ENCODE measurements around the gene TM4SF20.

DNA sequence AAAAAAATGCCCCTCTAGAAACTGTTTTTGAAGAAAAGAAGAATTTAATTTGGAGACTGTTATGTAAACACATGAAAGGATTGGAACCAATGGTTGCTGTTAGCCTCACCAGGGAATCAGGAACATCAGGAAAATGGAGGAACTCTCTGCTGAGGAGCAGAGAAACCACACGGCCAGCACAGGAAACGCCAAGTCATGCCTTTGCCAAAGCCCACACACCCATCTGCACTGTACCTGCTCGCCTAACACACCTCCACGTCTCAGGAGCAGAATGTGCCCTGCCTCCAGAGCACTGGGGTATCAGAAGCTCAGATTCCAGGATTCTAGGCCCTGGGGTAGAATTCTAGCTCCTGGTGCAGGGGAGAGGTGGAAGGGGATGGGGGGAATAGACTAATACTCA is 18.5 kb upstream of the TM4SF20 start:
- TF ChIP-seq, protein P1, sequence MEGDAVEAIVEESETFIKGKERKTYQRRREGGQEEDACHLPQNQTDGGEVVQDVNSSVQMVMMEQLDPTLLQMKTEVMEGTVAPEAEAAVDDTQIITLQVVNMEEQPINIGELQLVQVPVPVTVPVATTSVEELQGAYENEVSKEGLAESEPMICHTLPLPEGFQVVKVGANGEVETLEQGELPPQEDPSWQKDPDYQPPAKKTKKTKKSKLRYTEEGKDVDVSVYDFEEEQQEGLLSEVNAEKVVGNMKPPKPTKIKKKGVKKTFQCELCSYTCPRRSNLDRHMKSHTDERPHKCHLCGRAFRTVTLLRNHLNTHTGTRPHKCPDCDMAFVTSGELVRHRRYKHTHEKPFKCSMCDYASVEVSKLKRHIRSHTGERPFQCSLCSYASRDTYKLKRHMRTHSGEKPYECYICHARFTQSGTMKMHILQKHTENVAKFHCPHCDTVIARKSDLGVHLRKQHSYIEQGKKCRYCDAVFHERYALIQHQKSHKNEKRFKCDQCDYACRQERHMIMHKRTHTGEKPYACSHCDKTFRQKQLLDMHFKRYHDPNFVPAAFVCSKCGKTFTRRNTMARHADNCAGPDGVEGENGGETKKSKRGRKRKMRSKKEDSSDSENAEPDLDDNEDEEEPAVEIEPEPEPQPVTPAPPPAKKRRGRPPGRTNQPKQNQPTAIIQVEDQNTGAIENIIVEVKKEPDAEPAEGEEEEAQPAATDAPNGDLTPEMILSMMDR (IDR thresholded peaks at IDR 0.05; ENCODE audit: low read depth, low read length, poor library complexity, severe bottlenecking): no peak
- no peak for TF ChIP-seq EZH2phosphoT487 (IDR thresholded peaks at IDR 0.05; ENCODE audit: borderline replicate concordance, low read length)
